H9 (cell line): ENCODE measurements around the gene IFT122. TPM values are rescaled to one million over a fixed set of nuclear protein-coding genes. Genes with fewer than 3 reads are reported as not detected.

Experiments
- DNase-seq: peaks from one replicate; pipeline ENCODE4 v3.0.0-alpha.2; 2017
- H2AFZ ChIP-seq: one replicate; pipeline ENCODE4 v1.6.1; 2013; ENCODE audit warnings: mild to moderate bottlenecking, low read length, control low read depth, moderate library complexity
- H2AK5ac ChIP-seq: 2 replicates; pipeline ENCODE4 v1.6.1; 2013; ENCODE audit warnings: low read length, control low read depth, mixed read lengths; ENCODE audit not compliant: insufficient read length
- H2BK120ac ChIP-seq: one replicate; pipeline ENCODE4 v1.6.1; 2013; ENCODE audit warnings: low read depth, mild to moderate bottlenecking, low read length, control low read depth, inconsistent platforms; ENCODE audit not compliant: poor library complexity, severe bottlenecking
- H2BK12ac ChIP-seq: 2 replicates; pipeline ENCODE4 v1.6.1; 2013; ENCODE audit warnings: low read length, control low read depth, mixed read lengths, low read depth; ENCODE audit not compliant: insufficient read length
- H2BK15ac ChIP-seq: 2 replicates; pipeline ENCODE4 v1.6.1; 2013; ENCODE audit warnings: low read depth, low read length, control low read depth
- H2BK20ac ChIP-seq: one replicate; pipeline ENCODE4 v1.6.1; 2013; ENCODE audit warnings: low read depth, mild to moderate bottlenecking, low read length, control low read depth, inconsistent platforms; ENCODE audit not compliant: poor library complexity, severe bottlenecking
- H2BK5ac ChIP-seq: 2 replicates; pipeline ENCODE4 v1.6.1; 2013; ENCODE audit warnings: low read length, control low read depth, mixed read lengths; ENCODE audit not compliant: insufficient read length
- H3K14ac ChIP-seq: 2 replicates; pipeline ENCODE4 v1.6.1; 2013; ENCODE audit warnings: low read length, control low read depth; ENCODE audit not compliant: insufficient read depth
- H3K18ac ChIP-seq: 2 replicates; pipeline ENCODE4 v1.6.1; 2013; ENCODE audit warnings: low read depth, mild to moderate bottlenecking, mixed read lengths, low read length, control low read depth; ENCODE audit not compliant: insufficient read length
- H3K23ac ChIP-seq: 2 replicates; pipeline ENCODE4 v1.6.1; 2013; ENCODE audit warnings: low read length, control low read depth, mixed read lengths, low read depth; ENCODE audit not compliant: insufficient read length
- H3K23me2 ChIP-seq: 2 replicates; pipeline ENCODE4 v1.6.1; 2013; ENCODE audit warnings: low read depth, mild to moderate bottlenecking, mixed read lengths, low read length, control low read depth; ENCODE audit not compliant: insufficient read length, poor library complexity, severe bottlenecking
- H3K27ac ChIP-seq: 2 replicates; pipeline ENCODE4 v1.5.1; 2013; ENCODE audit warnings: low read length, control low read depth, mixed read lengths, low read depth; ENCODE audit not compliant: insufficient read length
- H3K27me3 ChIP-seq: 2 replicates; pipeline ENCODE4 v1.6.1; 2013; ENCODE audit warnings: low read length, control low read depth, inconsistent platforms; ENCODE audit not compliant: insufficient read depth
- H3K4ac ChIP-seq: 2 replicates; pipeline ENCODE4 v1.6.1; 2013; ENCODE audit warnings: low read depth, mild to moderate bottlenecking, control low read depth, inconsistent platforms, low read length, moderate library complexity
- H3K4me1 ChIP-seq: 2 replicates; pipeline ENCODE4 v1.6.1; 2013; ENCODE audit warnings: low read length, control low read depth, inconsistent platforms; ENCODE audit not compliant: insufficient read depth
- H3K4me2 ChIP-seq: 2 replicates; pipeline ENCODE4 v1.6.1; 2013; ENCODE audit warnings: low read length, control low read depth, mixed read lengths; ENCODE audit not compliant: insufficient read length, insufficient read depth
- H3K56ac ChIP-seq: 2 replicates; pipeline ENCODE4 v1.6.1; 2013; ENCODE audit warnings: low read depth, mild to moderate bottlenecking, mixed read lengths, low read length, control low read depth; ENCODE audit not compliant: insufficient read length
- H3K79me1 ChIP-seq: 2 replicates; pipeline ENCODE4 v1.6.1; 2013; ENCODE audit warnings: low read depth, mild to moderate bottlenecking, moderate library complexity, low read length, control low read depth, inconsistent platforms; ENCODE audit not compliant: insufficient read depth, poor library complexity, severe bottlenecking
- H3K79me2 ChIP-seq: 2 replicates; pipeline ENCODE4 v1.6.1; 2013; ENCODE audit warnings: low read length, control low read depth, inconsistent platforms; ENCODE audit not compliant: insufficient read depth
- H3K9ac ChIP-seq: 2 replicates; pipeline ENCODE4 v1.6.1; 2013; ENCODE audit warnings: low read length, control low read depth, mixed read lengths; ENCODE audit not compliant: insufficient read length; ENCODE audit errors: extremely low read depth
- H3K9me3 ChIP-seq: one replicate; pipeline ENCODE4 v1.6.1; 2013; ENCODE audit warnings: low read depth, low read length, inconsistent platforms; ENCODE audit not compliant: control insufficient read depth
- H3T11ph ChIP-seq: one replicate; pipeline ENCODE4 v1.6.1; 2013; ENCODE audit warnings: mild to moderate bottlenecking, low read length, control low read depth, inconsistent platforms
- H4K20me1 ChIP-seq: one replicate; pipeline ENCODE4 v1.6.1; 2013; ENCODE audit not compliant: control insufficient read depth, insufficient read length, insufficient read depth
- H4K5ac ChIP-seq: 2 replicates; pipeline ENCODE4 v1.6.1; 2013; ENCODE audit warnings: low read depth, mild to moderate bottlenecking, mixed read lengths, low read length, control low read depth; ENCODE audit not compliant: insufficient read length
- H4K8ac ChIP-seq: replicated peaks from 2 replicates; pipeline ENCODE4 v1.6.1; 2013; ENCODE audit warnings: low read length, control low read depth, mixed read lengths, low read depth; ENCODE audit not compliant: insufficient read length
- H4K91ac ChIP-seq: 2 replicates; pipeline ENCODE4 v1.6.1; 2013; ENCODE audit warnings: low read depth, mild to moderate bottlenecking, moderate library complexity, mixed read lengths, low read length, control low read depth; ENCODE audit not compliant: insufficient read length
- H3K27ac Mint-ChIP-seq, 3 experiments: 2 replicates in 2 of 3; 3 replicates in 1 of 3; pipeline ENCODE4 v1.8.0; 2020 to 2021; ENCODE audit warnings: mixed read lengths in 3 of 3, mild to moderate bottlenecking in 1 of 3, moderate library complexity in 1 of 3
- H3K27me3 Mint-ChIP-seq: 2 replicates; pipeline ENCODE4 v1.8.0; 2021; ENCODE audit warnings: low read depth, mild to moderate bottlenecking, moderate library complexity, mixed read lengths
- H3K36me3 Mint-ChIP-seq, 3 experiments: 2 replicates in 2 of 3; 3 replicates in 1 of 3; pipeline ENCODE4 v1.8.0; 2020 to 2021; ENCODE audit warnings: low read depth in 3 of 3, mixed read lengths in 3 of 3; ENCODE audit not compliant: insufficient read depth in 1 of 3
- H3K4me1 Mint-ChIP-seq, 2 experiments: 2 replicates each; pipeline ENCODE4 v1.8.0; 2020; ENCODE audit warnings: mixed read lengths in 2 of 2
- H3K4me3 Mint-ChIP-seq, 2 experiments: 2 replicates in 1 of 2; 3 replicates in 1 of 2; pipeline ENCODE4 v1.8.0; 2020 to 2021; ENCODE audit warnings: mild to moderate bottlenecking in 2 of 2, mixed read lengths in 2 of 2, moderate library complexity in 1 of 2
- H3K9me3 Mint-ChIP-seq, 2 experiments: 2 replicates in 1 of 2; 3 replicates in 1 of 2; pipeline ENCODE4 v1.8.0; 2020; ENCODE audit warnings: mild to moderate bottlenecking in 2 of 2, mixed read lengths in 2 of 2, moderate library complexity in 1 of 2
- WGBS: extraction: QIAGEN DNeasy Blood & Tissue Kit; methylation state at CpG from one replicate; pipeline ENCODE4 v1.1.7; 2013; ENCODE audit warnings: missing lambda C conversion rate, low lambda C conversion rate, mixed read lengths; ENCODE audit not compliant: insufficient read length; ENCODE audit errors: extremely low coverage; 5-methylcytosine and 5-hydroxymethylcytosine counted together
- total RNA-seq: library from RNA; stranded (reverse); gene quantifications from 2 replicates; pipeline ENCODE4 v1.2.1, GENCODE V29; 2021
- TF ChIP-seq, protein P1 (sequence below): fragments of 200-600 bp; sonication (generic); conservative IDR thresholded peaks from 3 replicates; pipeline ENCODE4 v1.8.0; 2021; ENCODE audit warnings: antibody characterized with exemption, mild to moderate bottlenecking

IFT122 gene
- total RNA-seq, 1 experiment from 2014 or later = 19.3 TPM

DNA sequence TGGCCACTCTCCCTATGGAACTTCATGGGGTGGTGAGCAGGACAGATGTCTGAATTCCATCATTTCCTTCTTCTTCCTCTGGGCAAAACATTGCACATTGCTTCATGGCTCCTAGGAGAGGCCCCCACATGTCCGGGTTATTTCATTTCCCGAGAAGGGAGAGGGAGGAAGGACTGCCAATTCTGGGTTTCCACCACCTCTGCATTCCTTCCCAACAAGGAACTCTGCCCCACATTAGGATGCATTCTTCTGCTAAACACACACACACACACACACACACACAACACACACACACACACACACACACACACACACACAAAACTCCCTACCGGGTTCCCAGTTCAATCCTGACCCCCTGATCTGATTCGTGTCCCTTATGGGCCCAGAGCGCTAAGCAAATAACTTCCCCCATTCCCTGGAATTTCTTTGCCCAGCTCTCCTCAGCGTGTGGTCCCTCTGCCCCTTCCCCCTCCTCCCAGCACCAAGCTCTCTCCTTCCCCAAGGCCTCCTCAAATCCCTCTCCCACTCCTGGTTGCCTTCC lies 90.3 kb downstream of the IFT122 start:
- H3K14ac ChIP-seq = peak overlapping the region; percentile 27; the same call in 1 of the 2 replicates
- no peak overlapping the region for H4K5ac ChIP-seq
- H2AFZ ChIP-seq = no peak overlapping the region
- H2BK15ac ChIP-seq = no peak overlapping the region
- H4K8ac ChIP-seq = no peak overlapping the region
- no peaks in the 10 kb centered on the region for H3K79me2 ChIP-seq
- H2AK5ac ChIP-seq = no peak overlapping the region
- H3K23me2 ChIP-seq = no peaks in the 10 kb centered on the region
- no peaks in the 10 kb centered on the region for H4K20me1 ChIP-seq
- no peak overlapping the region for H3K23ac ChIP-seq
- H2BK20ac ChIP-seq = no peak overlapping the region
- no peak overlapping the region for H3K9ac ChIP-seq
- TF ChIP-seq, protein P1, sequence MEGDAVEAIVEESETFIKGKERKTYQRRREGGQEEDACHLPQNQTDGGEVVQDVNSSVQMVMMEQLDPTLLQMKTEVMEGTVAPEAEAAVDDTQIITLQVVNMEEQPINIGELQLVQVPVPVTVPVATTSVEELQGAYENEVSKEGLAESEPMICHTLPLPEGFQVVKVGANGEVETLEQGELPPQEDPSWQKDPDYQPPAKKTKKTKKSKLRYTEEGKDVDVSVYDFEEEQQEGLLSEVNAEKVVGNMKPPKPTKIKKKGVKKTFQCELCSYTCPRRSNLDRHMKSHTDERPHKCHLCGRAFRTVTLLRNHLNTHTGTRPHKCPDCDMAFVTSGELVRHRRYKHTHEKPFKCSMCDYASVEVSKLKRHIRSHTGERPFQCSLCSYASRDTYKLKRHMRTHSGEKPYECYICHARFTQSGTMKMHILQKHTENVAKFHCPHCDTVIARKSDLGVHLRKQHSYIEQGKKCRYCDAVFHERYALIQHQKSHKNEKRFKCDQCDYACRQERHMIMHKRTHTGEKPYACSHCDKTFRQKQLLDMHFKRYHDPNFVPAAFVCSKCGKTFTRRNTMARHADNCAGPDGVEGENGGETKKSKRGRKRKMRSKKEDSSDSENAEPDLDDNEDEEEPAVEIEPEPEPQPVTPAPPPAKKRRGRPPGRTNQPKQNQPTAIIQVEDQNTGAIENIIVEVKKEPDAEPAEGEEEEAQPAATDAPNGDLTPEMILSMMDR = no peak
- peaks cover 8% of the 10 kb centered on the region for H3K27me3 Mint-ChIP-seq
- H3K4ac ChIP-seq = no peak overlapping the region
- no peak overlapping the region for H3K4me2 ChIP-seq
- H3T11ph ChIP-seq = no peak overlapping the region
- H3K56ac ChIP-seq = no peak overlapping the region
- WGBS = no CpG with 5 or more reads among the region's 6 CpGs
- peak overlapping the region in 1 of 2 experiments; percentile 50; a peak in 2 of 5 replicates for H3K4me3 Mint-ChIP-seq
- H3K18ac ChIP-seq = peak overlapping the region; percentile 59
- peak overlapping the region in 2 of 3 experiments; percentile 15 to 65; a peak in 4 of 7 replicates for H3K27ac Mint-ChIP-seq
- H3K36me3 Mint-ChIP-seq = no peaks in the 10 kb centered on the region; a peak in 1 of 7 replicates
- no peak overlapping the region for H4K91ac ChIP-seq
- no peaks in the 10 kb centered on the region for H3K27me3 ChIP-seq
- no peaks in the 10 kb centered on the region for H3K9me3 ChIP-seq
- no peak overlapping the region for H2BK5ac ChIP-seq
- H2BK12ac ChIP-seq = no peak overlapping the region
- H3K4me1 ChIP-seq = peaks cover 13% of the 10 kb centered on the region; the same call in 1 of the 2 replicates
- no peak overlapping the region for H3K27ac ChIP-seq
- no peaks in the 10 kb centered on the region for H3K79me1 ChIP-seq
- H2BK120ac ChIP-seq = no peak overlapping the region
- peak; percentile 45 for DNase-seq
- no peaks in the 10 kb centered on the region for H3K9me3 Mint-ChIP-seq
- H3K4me1 Mint-ChIP-seq = peaks cover 41 to 49% of the 10 kb centered on the region in 2 experiments
